H9 (cell line): Measurements from ENCODE around the gene MTHFD2. TPM values are rescaled to one million over a fixed set of nuclear protein-coding genes. Genes with fewer than 3 reads are reported as not detected.

Source experiments
- DNase-seq: peaks from one replicate; pipeline ENCODE4 v3.0.0-alpha.2; 2017
- H2AFZ ChIP-seq: one replicate; pipeline ENCODE4 v1.6.1; 2013; ENCODE audit warnings: mild to moderate bottlenecking, low read length, control low read depth, moderate library complexity
- H2AK5ac ChIP-seq: 2 replicates; pipeline ENCODE4 v1.6.1; 2013; ENCODE audit warnings: low read length, control low read depth, mixed read lengths; ENCODE audit not compliant: insufficient read length
- H2BK120ac ChIP-seq: one replicate; pipeline ENCODE4 v1.6.1; 2013; ENCODE audit warnings: low read depth, mild to moderate bottlenecking, low read length, control low read depth, inconsistent platforms; ENCODE audit not compliant: poor library complexity, severe bottlenecking
- H2BK12ac ChIP-seq: 2 replicates; pipeline ENCODE4 v1.6.1; 2013; ENCODE audit warnings: low read length, control low read depth, mixed read lengths, low read depth; ENCODE audit not compliant: insufficient read length
- H2BK15ac ChIP-seq: 2 replicates; pipeline ENCODE4 v1.6.1; 2013; ENCODE audit warnings: low read depth, low read length, control low read depth
- H2BK20ac ChIP-seq: one replicate; pipeline ENCODE4 v1.6.1; 2013; ENCODE audit warnings: low read depth, mild to moderate bottlenecking, low read length, control low read depth, inconsistent platforms; ENCODE audit not compliant: poor library complexity, severe bottlenecking
- H2BK5ac ChIP-seq: 2 replicates; pipeline ENCODE4 v1.6.1; 2013; ENCODE audit warnings: low read length, control low read depth, mixed read lengths; ENCODE audit not compliant: insufficient read length
- H3K14ac ChIP-seq: 2 replicates; pipeline ENCODE4 v1.6.1; 2013; ENCODE audit warnings: low read length, control low read depth; ENCODE audit not compliant: insufficient read depth
- H3K18ac ChIP-seq: 2 replicates; pipeline ENCODE4 v1.6.1; 2013; ENCODE audit warnings: low read depth, mild to moderate bottlenecking, mixed read lengths, low read length, control low read depth; ENCODE audit not compliant: insufficient read length
- H3K23ac ChIP-seq: 2 replicates; pipeline ENCODE4 v1.6.1; 2013; ENCODE audit warnings: low read length, control low read depth, mixed read lengths, low read depth; ENCODE audit not compliant: insufficient read length
- H3K23me2 ChIP-seq: 2 replicates; pipeline ENCODE4 v1.6.1; 2013; ENCODE audit warnings: low read depth, mild to moderate bottlenecking, mixed read lengths, low read length, control low read depth; ENCODE audit not compliant: insufficient read length, poor library complexity, severe bottlenecking
- H3K27ac ChIP-seq: 2 replicates; pipeline ENCODE4 v1.5.1; 2013; ENCODE audit warnings: low read length, control low read depth, mixed read lengths, low read depth; ENCODE audit not compliant: insufficient read length
- H3K27me3 ChIP-seq: 2 replicates; pipeline ENCODE4 v1.6.1; 2013; ENCODE audit warnings: low read length, control low read depth, inconsistent platforms; ENCODE audit not compliant: insufficient read depth
- H3K4ac ChIP-seq: 2 replicates; pipeline ENCODE4 v1.6.1; 2013; ENCODE audit warnings: low read depth, mild to moderate bottlenecking, control low read depth, inconsistent platforms, low read length, moderate library complexity
- H3K4me1 ChIP-seq: 2 replicates; pipeline ENCODE4 v1.6.1; 2013; ENCODE audit warnings: low read length, control low read depth, inconsistent platforms; ENCODE audit not compliant: insufficient read depth
- H3K4me2 ChIP-seq: 2 replicates; pipeline ENCODE4 v1.6.1; 2013; ENCODE audit warnings: low read length, control low read depth, mixed read lengths; ENCODE audit not compliant: insufficient read length, insufficient read depth
- H3K56ac ChIP-seq: 2 replicates; pipeline ENCODE4 v1.6.1; 2013; ENCODE audit warnings: low read depth, mild to moderate bottlenecking, mixed read lengths, low read length, control low read depth; ENCODE audit not compliant: insufficient read length
- H3K79me1 ChIP-seq: 2 replicates; pipeline ENCODE4 v1.6.1; 2013; ENCODE audit warnings: low read depth, mild to moderate bottlenecking, moderate library complexity, low read length, control low read depth, inconsistent platforms; ENCODE audit not compliant: insufficient read depth, poor library complexity, severe bottlenecking
- H3K79me2 ChIP-seq: 2 replicates; pipeline ENCODE4 v1.6.1; 2013; ENCODE audit warnings: low read length, control low read depth, inconsistent platforms; ENCODE audit not compliant: insufficient read depth
- H3K9ac ChIP-seq: 2 replicates; pipeline ENCODE4 v1.6.1; 2013; ENCODE audit warnings: low read length, control low read depth, mixed read lengths; ENCODE audit not compliant: insufficient read length; ENCODE audit errors: extremely low read depth
- H3K9me3 ChIP-seq: one replicate; pipeline ENCODE4 v1.6.1; 2013; ENCODE audit warnings: low read depth, low read length, inconsistent platforms; ENCODE audit not compliant: control insufficient read depth
- H3T11ph ChIP-seq: one replicate; pipeline ENCODE4 v1.6.1; 2013; ENCODE audit warnings: mild to moderate bottlenecking, low read length, control low read depth, inconsistent platforms
- H4K20me1 ChIP-seq: one replicate; pipeline ENCODE4 v1.6.1; 2013; ENCODE audit not compliant: control insufficient read depth, insufficient read length, insufficient read depth
- H4K5ac ChIP-seq: 2 replicates; pipeline ENCODE4 v1.6.1; 2013; ENCODE audit warnings: low read depth, mild to moderate bottlenecking, mixed read lengths, low read length, control low read depth; ENCODE audit not compliant: insufficient read length
- H4K8ac ChIP-seq: replicated peaks from 2 replicates; pipeline ENCODE4 v1.6.1; 2013; ENCODE audit warnings: low read length, control low read depth, mixed read lengths, low read depth; ENCODE audit not compliant: insufficient read length
- H4K91ac ChIP-seq: 2 replicates; pipeline ENCODE4 v1.6.1; 2013; ENCODE audit warnings: low read depth, mild to moderate bottlenecking, moderate library complexity, mixed read lengths, low read length, control low read depth; ENCODE audit not compliant: insufficient read length
- H3K27ac Mint-ChIP-seq, 3 experiments: 2 replicates in 2 of 3; 3 replicates in 1 of 3; pipeline ENCODE4 v1.8.0; 2020 to 2021; ENCODE audit warnings: mixed read lengths in 3 of 3, mild to moderate bottlenecking in 1 of 3, moderate library complexity in 1 of 3
- H3K27me3 Mint-ChIP-seq: 2 replicates; pipeline ENCODE4 v1.8.0; 2021; ENCODE audit warnings: low read depth, mild to moderate bottlenecking, moderate library complexity, mixed read lengths
- H3K36me3 Mint-ChIP-seq, 3 experiments: 2 replicates in 2 of 3; 3 replicates in 1 of 3; pipeline ENCODE4 v1.8.0; 2020 to 2021; ENCODE audit warnings: low read depth in 3 of 3, mixed read lengths in 3 of 3; ENCODE audit not compliant: insufficient read depth in 1 of 3
- H3K4me1 Mint-ChIP-seq, 2 experiments: 2 replicates each; pipeline ENCODE4 v1.8.0; 2020; ENCODE audit warnings: mixed read lengths in 2 of 2
- H3K4me3 Mint-ChIP-seq, 2 experiments: 2 replicates in 1 of 2; 3 replicates in 1 of 2; pipeline ENCODE4 v1.8.0; 2020 to 2021; ENCODE audit warnings: mild to moderate bottlenecking in 2 of 2, mixed read lengths in 2 of 2, moderate library complexity in 1 of 2
- H3K9me3 Mint-ChIP-seq, 2 experiments: 2 replicates in 1 of 2; 3 replicates in 1 of 2; pipeline ENCODE4 v1.8.0; 2020; ENCODE audit warnings: mild to moderate bottlenecking in 2 of 2, mixed read lengths in 2 of 2, moderate library complexity in 1 of 2
- whole genome bisulfite sequencing: extraction: QIAGEN DNeasy Blood & Tissue Kit; methylation state at CpG from one replicate; pipeline ENCODE4 v1.1.7; 2013; ENCODE audit warnings: missing lambda C conversion rate, low lambda C conversion rate, mixed read lengths; ENCODE audit not compliant: insufficient read length; ENCODE audit errors: extremely low coverage; 5-methylcytosine and 5-hydroxymethylcytosine counted together
- total RNA-seq: library from RNA; stranded (reverse); gene quantifications from 2 replicates; pipeline ENCODE4 v1.2.1, GENCODE V29; 2021
- TF ChIP-seq, protein P1 (sequence below): fragments of 200-600 bp; sonication (generic); conservative IDR thresholded peaks from 3 replicates; pipeline ENCODE4 v1.8.0; 2021; ENCODE audit warnings: antibody characterized with exemption, mild to moderate bottlenecking

The MTHFD2 gene
- total RNA-seq, 1 experiment from 2014 or later = 201 TPM

DNA sequence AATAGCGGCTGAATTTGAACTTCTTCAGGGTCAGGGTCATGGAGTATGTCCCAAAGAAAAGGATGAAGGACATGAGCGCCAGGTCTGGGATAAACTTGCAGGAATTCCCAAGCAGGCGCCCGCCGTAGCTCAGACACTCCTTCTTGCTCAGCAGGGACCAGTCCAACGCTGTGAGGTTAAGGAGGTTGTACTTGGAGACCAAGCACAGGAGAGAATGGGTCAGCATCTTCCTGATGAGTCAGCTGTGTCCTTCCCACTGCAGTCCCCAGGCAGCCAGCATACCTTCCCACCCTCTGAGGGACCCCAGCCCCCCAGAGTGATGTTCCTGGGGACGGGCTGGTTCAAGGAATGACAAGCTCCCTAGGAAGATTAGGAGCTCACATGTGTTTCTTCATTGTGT, 40.9 kb downstream of the MTHFD2 start:
- H3K14ac ChIP-seq = no peak overlapping the region
- no peaks in the 10 kb centered on the region for H3K27me3 ChIP-seq
- H3K36me3 Mint-ChIP-seq = no peaks in the 10 kb centered on the region
- WGBS = no CpG with 5 or more reads among the region's 7 CpGs
- no peak overlapping the region for H3K23ac ChIP-seq
- no peak overlapping the region for H3T11ph ChIP-seq
- H3K9me3 Mint-ChIP-seq = no peaks in the 10 kb centered on the region
- H3K79me2 ChIP-seq = no peaks in the 10 kb centered on the region
- no peak overlapping the region for H3K18ac ChIP-seq
- peaks cover 4% of the 10 kb centered on the region for H3K27me3 Mint-ChIP-seq
- TF ChIP-seq, protein P1, sequence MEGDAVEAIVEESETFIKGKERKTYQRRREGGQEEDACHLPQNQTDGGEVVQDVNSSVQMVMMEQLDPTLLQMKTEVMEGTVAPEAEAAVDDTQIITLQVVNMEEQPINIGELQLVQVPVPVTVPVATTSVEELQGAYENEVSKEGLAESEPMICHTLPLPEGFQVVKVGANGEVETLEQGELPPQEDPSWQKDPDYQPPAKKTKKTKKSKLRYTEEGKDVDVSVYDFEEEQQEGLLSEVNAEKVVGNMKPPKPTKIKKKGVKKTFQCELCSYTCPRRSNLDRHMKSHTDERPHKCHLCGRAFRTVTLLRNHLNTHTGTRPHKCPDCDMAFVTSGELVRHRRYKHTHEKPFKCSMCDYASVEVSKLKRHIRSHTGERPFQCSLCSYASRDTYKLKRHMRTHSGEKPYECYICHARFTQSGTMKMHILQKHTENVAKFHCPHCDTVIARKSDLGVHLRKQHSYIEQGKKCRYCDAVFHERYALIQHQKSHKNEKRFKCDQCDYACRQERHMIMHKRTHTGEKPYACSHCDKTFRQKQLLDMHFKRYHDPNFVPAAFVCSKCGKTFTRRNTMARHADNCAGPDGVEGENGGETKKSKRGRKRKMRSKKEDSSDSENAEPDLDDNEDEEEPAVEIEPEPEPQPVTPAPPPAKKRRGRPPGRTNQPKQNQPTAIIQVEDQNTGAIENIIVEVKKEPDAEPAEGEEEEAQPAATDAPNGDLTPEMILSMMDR = no peak
- no peaks in the 10 kb centered on the region for H3K79me1 ChIP-seq
- no peak overlapping the region for H2AFZ ChIP-seq
- no peak overlapping the region for H4K5ac ChIP-seq
- H3K4me3 Mint-ChIP-seq = no peak overlapping the region
- H2BK120ac ChIP-seq = no peak overlapping the region
- no peak overlapping the region for H2BK5ac ChIP-seq
- no peak overlapping the region for H3K4me2 ChIP-seq
- no peaks in the 10 kb centered on the region for H3K4me1 Mint-ChIP-seq
- no peak overlapping the region for H2BK20ac ChIP-seq
- no peak overlapping the region for H2BK12ac ChIP-seq
- no peaks in the 10 kb centered on the region for H4K20me1 ChIP-seq
- H3K56ac ChIP-seq = no peak overlapping the region
- H3K4me1 ChIP-seq = no peaks in the 10 kb centered on the region; the same call in 1 of the 2 replicates
- no peak overlapping the region for H2BK15ac ChIP-seq
- no peak overlapping the region for H4K8ac ChIP-seq
- no peak overlapping the region for H4K91ac ChIP-seq
- no peaks in the 10 kb centered on the region for H3K9me3 ChIP-seq
- H3K27ac Mint-ChIP-seq = no peak overlapping the region
- no peaks in the 10 kb centered on the region for H3K23me2 ChIP-seq
- no peak overlapping the region for H3K27ac ChIP-seq
- no peak overlapping the region for H3K4ac ChIP-seq
- no peak overlapping the region for H2AK5ac ChIP-seq
- no peak for DNase-seq
- no peak overlapping the region for H3K9ac ChIP-seq
